Measurements from ENCODE around the gene KIF3A. TPM values are rescaled to one million over a fixed set of nuclear protein-coding genes. Genes with fewer than 3 reads are reported as not detected.
A peak's percentile ranks its signal among the peaks of the same experiment; 100 is the strongest.

KIF3A gene
- total RNA-seq, 4 donors from 2014 or later, result 4.9 to 7.7 (median 6.3) TPM

GRCh38 chr5:132756542-132756941, 19.2 kb upstream of the KIF3A start:
- intact Hi-C loops (cut with DNase I; ENCODE audit: low total_unique reads), result loop anchor here (10.0 kb wide), 1 partner anchor 58 kb away; the partner anchor contains the start of gene SOWAHA
- 91 to 93% methylated on average over 5 of the region's 5 CpGs for WGBS, 2 donors
- DNase-seq (ENCODE audit: low spot score in 2 of 2), result no peak
- TF ChIP-seq POLR2A (IDR thresholded peaks at IDR 0.05), result no peak
- TF ChIP-seq, protein P1, sequence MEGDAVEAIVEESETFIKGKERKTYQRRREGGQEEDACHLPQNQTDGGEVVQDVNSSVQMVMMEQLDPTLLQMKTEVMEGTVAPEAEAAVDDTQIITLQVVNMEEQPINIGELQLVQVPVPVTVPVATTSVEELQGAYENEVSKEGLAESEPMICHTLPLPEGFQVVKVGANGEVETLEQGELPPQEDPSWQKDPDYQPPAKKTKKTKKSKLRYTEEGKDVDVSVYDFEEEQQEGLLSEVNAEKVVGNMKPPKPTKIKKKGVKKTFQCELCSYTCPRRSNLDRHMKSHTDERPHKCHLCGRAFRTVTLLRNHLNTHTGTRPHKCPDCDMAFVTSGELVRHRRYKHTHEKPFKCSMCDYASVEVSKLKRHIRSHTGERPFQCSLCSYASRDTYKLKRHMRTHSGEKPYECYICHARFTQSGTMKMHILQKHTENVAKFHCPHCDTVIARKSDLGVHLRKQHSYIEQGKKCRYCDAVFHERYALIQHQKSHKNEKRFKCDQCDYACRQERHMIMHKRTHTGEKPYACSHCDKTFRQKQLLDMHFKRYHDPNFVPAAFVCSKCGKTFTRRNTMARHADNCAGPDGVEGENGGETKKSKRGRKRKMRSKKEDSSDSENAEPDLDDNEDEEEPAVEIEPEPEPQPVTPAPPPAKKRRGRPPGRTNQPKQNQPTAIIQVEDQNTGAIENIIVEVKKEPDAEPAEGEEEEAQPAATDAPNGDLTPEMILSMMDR (IDR thresholded peaks at IDR 0.05), result no peak
- H3K4me3 ChIP-seq (ENCODE audit: low read depth, poor library complexity, severe bottlenecking), result no peak overlapping the region

- DNase-seq (ENCODE audit: low spot score in 2 of 2), result no peak
- intact Hi-C loops (cut with DNase I; ENCODE audit: low total_unique reads), result loop anchor here (10.0 kb wide), 1 partner anchor 60 kb away; the partner anchor contains the start of gene SOWAHA
- TF ChIP-seq POLR2A (IDR thresholded peaks at IDR 0.05), result no peak
- TF ChIP-seq, protein P1 (IDR thresholded peaks at IDR 0.05), result no peak
Observed at GRCh38 chr5:132754947-132755346, 17.6 kb upstream of the KIF3A start.

DNA sequence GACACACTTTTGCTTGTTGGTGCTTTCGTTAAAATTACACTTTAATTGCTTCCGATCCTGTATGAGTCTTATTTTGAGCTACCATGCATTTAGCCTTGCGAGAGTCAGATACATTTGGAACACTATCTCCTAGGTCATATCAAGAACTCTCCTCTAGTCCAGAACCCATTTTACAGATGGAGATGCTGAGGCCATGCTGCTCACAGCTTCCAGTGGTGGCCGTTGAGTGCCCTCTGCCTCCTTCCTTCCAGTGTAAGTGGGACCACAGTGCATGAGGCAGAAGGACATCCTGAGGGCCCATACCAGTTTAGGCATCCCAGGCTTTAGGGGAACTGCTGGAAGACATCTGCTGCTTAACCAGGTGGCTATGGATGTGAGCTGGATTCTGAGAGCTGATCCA, 16.8 kb upstream of the KIF3A start:
- DNase-seq (ENCODE audit: low spot score in 2 of 2), result no peak
- no peak overlapping the region for H3K4me3 ChIP-seq (ENCODE audit: low read depth, poor library complexity, severe bottlenecking)
- 93 to 96% methylated on average over 4 of the region's 4 CpGs for WGBS, 2 donors
- intact Hi-C loops (cut with DNase I; ENCODE audit: low total_unique reads), result loop anchor here (10.0 kb wide), 1 partner anchor 61 kb away; the partner anchor contains the start of gene SOWAHA
- TF ChIP-seq POLR2A (IDR thresholded peaks at IDR 0.05), result no peak
- TF ChIP-seq, protein P1 (IDR thresholded peaks at IDR 0.05), result no peak

More at GRCh38 chr5:132754947-132755346, 17.6 kb upstream of the KIF3A start:
- H3K4me3 ChIP-seq (ENCODE audit: low read depth, poor library complexity, severe bottlenecking), result no peak overlapping the region

DNA sequence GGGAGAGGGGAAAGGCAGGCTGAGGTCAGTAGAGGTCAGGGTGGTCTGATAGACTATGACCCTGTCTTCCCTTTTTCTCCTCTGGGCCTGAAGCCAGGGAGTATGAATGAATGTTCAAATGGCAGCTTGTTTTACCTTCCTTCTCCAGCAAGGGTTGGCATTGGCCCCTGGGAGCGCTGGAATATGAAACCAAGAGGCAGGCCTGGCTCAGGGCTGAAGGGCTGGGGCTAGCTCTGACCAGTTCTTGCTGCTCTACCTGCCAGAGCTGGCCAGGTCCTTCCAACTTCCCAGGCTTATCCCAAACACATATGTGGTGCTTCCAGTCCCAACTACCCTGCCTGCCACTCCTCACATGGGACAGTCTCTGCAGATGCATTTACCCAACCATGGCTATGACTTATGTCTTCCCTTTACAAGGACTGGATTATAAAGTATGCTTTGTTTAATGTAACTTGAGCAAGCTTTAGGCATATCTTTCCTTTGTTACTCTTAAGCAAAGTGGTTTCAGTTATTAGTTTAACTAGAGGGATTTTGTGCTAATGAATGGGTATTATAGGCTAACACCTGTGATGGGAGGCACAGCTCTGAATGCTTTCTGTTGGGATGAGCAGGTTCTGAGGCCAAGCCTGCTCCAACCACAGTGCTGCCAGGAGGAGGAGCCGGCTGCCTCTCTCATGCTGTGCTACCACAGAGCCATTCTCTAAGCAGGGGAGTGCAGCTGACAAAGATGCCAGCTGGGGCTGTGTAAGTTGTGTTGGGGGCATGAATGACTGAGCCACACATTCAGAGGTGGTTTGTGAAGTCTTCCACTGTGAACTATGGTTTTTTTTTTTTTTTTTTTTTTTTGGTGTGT, 16.0 kb upstream of the KIF3A start:
- intact Hi-C loops (cut with DNase I; ENCODE audit: low total_unique reads), result loop anchor here (10.0 kb wide), 1 partner anchor 61 kb away; the partner anchor contains the start of gene SOWAHA
- H3K4me3 ChIP-seq (ENCODE audit: low read depth, poor library complexity, severe bottlenecking), result no peak overlapping the region
- DNase-seq (ENCODE audit: low spot score in 2 of 2), result peak in 1 of 2 donors; percentile 83
- 65 to 86% methylated on average over 2 of the region's 2 CpGs for WGBS, 2 donors
- TF ChIP-seq POLR2A (IDR thresholded peaks at IDR 0.05), result no peak
- TF ChIP-seq, protein P1 (IDR thresholded peaks at IDR 0.05), result no peak

GRCh38 chr5:132752581-132753125, 15.3 kb upstream of the KIF3A start:
- intact Hi-C loops (cut with DNase I; ENCODE audit: low total_unique reads), result loop anchor here (10.0 kb wide), 1 partner anchor 62 kb away; the partner anchor contains the start of gene SOWAHA
- WGBS, 2 donors, result 88 to 93% methylated on average over 1 of the region's 1 CpG
- no peak for TF ChIP-seq POLR2A (IDR thresholded peaks at IDR 0.05)
- TF ChIP-seq, protein P1 (IDR thresholded peaks at IDR 0.05), result no peak
- no peak for DNase-seq (ENCODE audit: low spot score in 2 of 2)
- no peak overlapping the region for H3K4me3 ChIP-seq (ENCODE audit: low read depth, poor library complexity, severe bottlenecking)
